Tibial nerve (tissue), 4 donors: ENCODE data around the gene ADAM33.

Experiments
- EP300 ChIP-seq, 2 donors: sonication (generic); formaldehyde crosslinking; IDR thresholded peaks; one replicate each; pipeline ENCODE4 v1.6.1; 2017; ENCODE audit warnings: antibody characterized with exemption in 2 of 2, mild to moderate bottlenecking in 1 of 2
- POLR2A ChIP-seq, 2 donors: fragments of 450-650 bp; IDR thresholded peaks; one replicate each; pipeline ENCODE4 v1.6.1; 2017; ENCODE audit warnings: antibody characterized with exemption in 2 of 2, mild to moderate bottlenecking in 2 of 2, moderate library complexity in 2 of 2
- TF ChIP-seq, protein P1 (sequence below), 5 experiments: fragments of 200-600 bp in 3 of 5; fragments of 450-650 bp in 2 of 5; sonication (generic) in 3 of 5; IDR thresholded peaks; one replicate each; pipeline ENCODE4 v1.5.1; 2016 to 2019; ENCODE audit warnings: antibody characterized with exemption in 5 of 5, mild to moderate bottlenecking in 3 of 5, moderate library complexity in 2 of 5

GRCh38 chr20:3669710-3670367, 12.0 kb downstream of the ADAM33 start:
- TF ChIP-seq, protein P1, sequence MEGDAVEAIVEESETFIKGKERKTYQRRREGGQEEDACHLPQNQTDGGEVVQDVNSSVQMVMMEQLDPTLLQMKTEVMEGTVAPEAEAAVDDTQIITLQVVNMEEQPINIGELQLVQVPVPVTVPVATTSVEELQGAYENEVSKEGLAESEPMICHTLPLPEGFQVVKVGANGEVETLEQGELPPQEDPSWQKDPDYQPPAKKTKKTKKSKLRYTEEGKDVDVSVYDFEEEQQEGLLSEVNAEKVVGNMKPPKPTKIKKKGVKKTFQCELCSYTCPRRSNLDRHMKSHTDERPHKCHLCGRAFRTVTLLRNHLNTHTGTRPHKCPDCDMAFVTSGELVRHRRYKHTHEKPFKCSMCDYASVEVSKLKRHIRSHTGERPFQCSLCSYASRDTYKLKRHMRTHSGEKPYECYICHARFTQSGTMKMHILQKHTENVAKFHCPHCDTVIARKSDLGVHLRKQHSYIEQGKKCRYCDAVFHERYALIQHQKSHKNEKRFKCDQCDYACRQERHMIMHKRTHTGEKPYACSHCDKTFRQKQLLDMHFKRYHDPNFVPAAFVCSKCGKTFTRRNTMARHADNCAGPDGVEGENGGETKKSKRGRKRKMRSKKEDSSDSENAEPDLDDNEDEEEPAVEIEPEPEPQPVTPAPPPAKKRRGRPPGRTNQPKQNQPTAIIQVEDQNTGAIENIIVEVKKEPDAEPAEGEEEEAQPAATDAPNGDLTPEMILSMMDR (IDR thresholded peaks at IDR 0.05): no peak
- TF ChIP-seq POLR2A (IDR thresholded peaks at IDR 0.05): no peak
- TF ChIP-seq EP300 (IDR thresholded peaks at IDR 0.05): no peak
